ENCODE results near the gene IL1RL2.
A peak's percentile ranks its signal among the peaks of the same experiment; 100 is the strongest.

The IL1RL2 gene

GRCh38 chr2:102186791-102187495, at the start of gene IL1RL2:
Gene IL1RL2, plus strand, starts transcription at chr2:102187023. Its CDS starts 845 bp downstream, at chr2:102187868.
- no peak for DNase-seq (ENCODE audit: low read depth)

- DNase-seq (ENCODE audit: low read depth): no peak
Observed at GRCh38 chr2:102137138-102137537, 49.7 kb upstream of the IL1RL2 start.

- DNase-seq (ENCODE audit: low read depth): no peak
Observed at GRCh38 chr2:102138331-102138730, 48.5 kb upstream of the IL1RL2 start.

- no peak for DNase-seq (ENCODE audit: low read depth)
Observed at GRCh38 chr2:102139851-102140250, 47.0 kb upstream of the IL1RL2 start.

- DNase-seq (ENCODE audit: low read depth): no peak
Observed at GRCh38 chr2:102140377-102140776, 46.4 kb upstream of the IL1RL2 start.

- DNase-seq (ENCODE audit: low read depth): peak; percentile 90
Observed at GRCh38 chr2:102141011-102141943, 45.5 kb upstream of the IL1RL2 start.

- peak; percentile 72 for DNase-seq (ENCODE audit: low read depth)
Observed at GRCh38 chr2:102141970-102142828, 44.6 kb upstream of the IL1RL2 start, which contains the start of gene IL1R1. Gene IL1R1, plus strand, starts transcription at chr2:102142746. Its CDS starts 14,979 bp downstream, at chr2:102157725.

- DNase-seq (ENCODE audit: low read depth): no peak
Observed at GRCh38 chr2:102142829-102143449, 43.9 kb upstream of the IL1RL2 start.

GRCh38 chr2:102143450-102143985, 43.3 kb upstream of the IL1RL2 start:
- no peak for DNase-seq (ENCODE audit: low read depth)

GRCh38 chr2:102144128-102144527, 42.7 kb upstream of the IL1RL2 start:
- DNase-seq (ENCODE audit: low read depth): no peak

- no peak for DNase-seq (ENCODE audit: low read depth)
Observed at GRCh38 chr2:102145107-102145506, 41.7 kb upstream of the IL1RL2 start.

GRCh38 chr2:102145934-102146333, 40.9 kb upstream of the IL1RL2 start:
- DNase-seq (ENCODE audit: low read depth): no peak

GRCh38 chr2:102147935-102148334, 38.9 kb upstream of the IL1RL2 start:
- DNase-seq (ENCODE audit: low read depth): no peak

GRCh38 chr2:102149243-102149642, 37.6 kb upstream of the IL1RL2 start:
- no peak for DNase-seq (ENCODE audit: low read depth)

- no peak for DNase-seq (ENCODE audit: low read depth)
Observed at GRCh38 chr2:102149644-102150455, 37.0 kb upstream of the IL1RL2 start.

GRCh38 chr2:102154364-102154763, 32.5 kb upstream of the IL1RL2 start:
- no peak for DNase-seq (ENCODE audit: low read depth)

- DNase-seq (ENCODE audit: low read depth): no peak
Observed at GRCh38 chr2:102154946-102155702, 31.7 kb upstream of the IL1RL2 start.

GRCh38 chr2:102155703-102156515, 30.9 kb upstream of the IL1RL2 start:
- DNase-seq (ENCODE audit: low read depth): peak; percentile 54

Measured in GM04504 (cell line).